Stimulated activated naive CD4-positive, alpha-beta T cell treated with Interleukin-2 at 50 U/mL for 16 hours (primary cell): ENCODE data around the gene SLC8A1.

ENCODE experiments used
- DNase-seq: peaks from one replicate; lab custom pipeline; 2025; lab: John Stamatoyannopoulos, UW

Gene SLC8A1

GRCh38 chr2:40193670-40194026 lies 258.2 kb downstream of the SLC8A1 start:
- DNase-seq, result no peak

- DNase-seq, result no peak
Observed at GRCh38 chr2:40192864-40193669, 258.8 kb downstream of the SLC8A1 start.

GRCh38 chr2:40190457-40190856 lies 261.4 kb downstream of the SLC8A1 start:
- no peak for DNase-seq

- DNase-seq, result no peak
Observed at GRCh38 chr2:40189881-40190280, 262.0 kb downstream of the SLC8A1 start.

GRCh38 chr2:40187054-40187453 lies 264.8 kb downstream of the SLC8A1 start:
- no peak for DNase-seq

- no peak for DNase-seq
Observed at GRCh38 chr2:40184551-40184950, 267.3 kb downstream of the SLC8A1 start.

GRCh38 chr2:40181855-40182254 lies 270.0 kb downstream of the SLC8A1 start:
- no peak for DNase-seq

- DNase-seq, result no peak
Observed at GRCh38 chr2:40179801-40180200, 272.1 kb downstream of the SLC8A1 start.

- DNase-seq, result no peak
Observed at GRCh38 chr2:40178971-40179370, 272.9 kb downstream of the SLC8A1 start.

GRCh38 chr2:40178171-40178778 lies 273.6 kb downstream of the SLC8A1 start:
- no peak for DNase-seq

GRCh38 chr2:40177366-40177765 lies 274.5 kb downstream of the SLC8A1 start:
- no peak for DNase-seq

GRCh38 chr2:40173276-40173675 lies 278.6 kb downstream of the SLC8A1 start:
- DNase-seq, result no peak

GRCh38 chr2:40169856-40170255 lies 282.0 kb downstream of the SLC8A1 start:
- no peak for DNase-seq

- DNase-seq, result no peak
Observed at GRCh38 chr2:40169430-40169829, 282.5 kb downstream of the SLC8A1 start.

GRCh38 chr2:40168546-40168945 lies 283.3 kb downstream of the SLC8A1 start:
- DNase-seq, result no peak

- no peak for DNase-seq
Observed at GRCh38 chr2:40168032-40168431, 283.9 kb downstream of the SLC8A1 start.

GRCh38 chr2:40166006-40166405 lies 285.9 kb downstream of the SLC8A1 start:
- no peak for DNase-seq

- no peak for DNase-seq
Observed at GRCh38 chr2:40165509-40165844, 286.4 kb downstream of the SLC8A1 start.

GRCh38 chr2:40164736-40165508 lies 287.0 kb downstream of the SLC8A1 start:
- no peak for DNase-seq

GRCh38 chr2:40161986-40162385 lies 289.9 kb downstream of the SLC8A1 start:
- no peak for DNase-seq

GRCh38 chr2:40160751-40161218 lies 291.1 kb downstream of the SLC8A1 start:
- DNase-seq, result no peak

- no peak for DNase-seq
Observed at GRCh38 chr2:40159333-40159732, 292.6 kb downstream of the SLC8A1 start.

GRCh38 chr2:40158781-40159180 lies 293.1 kb downstream of the SLC8A1 start:
- DNase-seq, result no peak
